Upper lobe of left lung (tissue), 6 donors: ENCODE results near the gene FBH1. TPM values are rescaled to one million over a fixed set of nuclear protein-coding genes. Genes with fewer than 3 reads are reported as not detected.
"Not testable (repeated sequence)": the region's sequence is repeated elsewhere in the genome, so short reads cannot be mapped to it uniquely, and the experiment has no call there.

ENCODE experiments used
- ATAC-seq, 2 donors: fragments of 200-7000 bp; cut with Tn5 transposase; one replicate each; pipeline ENCODE4 v1.9.1; 2022; ENCODE audit warnings: mild to moderate bottlenecking in 2 of 2, moderate library complexity in 2 of 2; ENCODE audit not compliant: low FRiP score in 2 of 2
- DNase-seq, 2 donors: peaks; one replicate each; pipeline ENCODE4 v3.0.0-alpha.2; 2019 to 2020
- H3K27ac ChIP-seq, 4 donors: fragments of 200-600 bp; sonication (generic); one replicate each; pipeline ENCODE4 v1.5.1; 2016 to 2019
- H3K27me3 ChIP-seq, 4 donors: fragments of 200-600 bp; sonication (generic); one replicate each; pipeline ENCODE4 v1.5.1; 2017 to 2019
- H3K36me3 ChIP-seq, 4 donors: fragments of 200-600 bp; sonication (generic); one replicate each; pipeline ENCODE4 v1.5.1; 2016 to 2019
- H3K4me1 ChIP-seq, 4 donors: fragments of 200-600 bp; sonication (generic); one replicate each; pipeline ENCODE4 v1.5.1; 2018 to 2019
- H3K4me3 ChIP-seq, 4 donors: fragments of 200-600 bp; sonication (generic); one replicate each; pipeline ENCODE4 v1.5.1; 2017 to 2019; ENCODE audit warnings: mild to moderate bottlenecking in 2 of 4, moderate library complexity in 1 of 4
- H3K9me3 ChIP-seq, 4 donors: fragments of 200-600 bp; sonication (generic); one replicate each; pipeline ENCODE4 v1.5.1; 2018 to 2019
- CTCF ChIP-seq, 6 experiments: fragments of 450-650 bp in 4 of 6; fragments of 200-600 bp in 2 of 6; sonication (generic) in 2 of 6; IDR thresholded peaks; one replicate each; pipeline ENCODE4 v1.5.1; 2016 to 2019; ENCODE audit warnings: antibody characterized with exemption in 6 of 6
- EP300 ChIP-seq, 4 donors: sonication (generic); formaldehyde crosslinking; IDR thresholded peaks; one replicate each; pipeline ENCODE4 v1.5.1; 2017; ENCODE audit warnings: antibody characterized with exemption in 4 of 4, control low read depth in 2 of 4
- POLR2A ChIP-seq, 4 donors: fragments of 450-650 bp; IDR thresholded peaks; one replicate each; pipeline ENCODE4 v1.5.1; 2016 to 2017; ENCODE audit warnings: antibody characterized with exemption in 4 of 4, mild to moderate bottlenecking in 2 of 4
- POLR2AphosphoS5 ChIP-seq, 2 donors: sonication (generic); formaldehyde crosslinking; IDR thresholded peaks; one replicate each; pipeline ENCODE4 v1.5.1; 2017; ENCODE audit warnings: antibody characterized with exemption in 2 of 2
- WGBS, 2 donors: methylation state at CpG; one replicate each; pipeline ENCODE4 v1.1.5; 2017 to 2018; 5-methylcytosine and 5-hydroxymethylcytosine counted together
- total RNA-seq, 6 donors: library from RNA; depleted of rRNA in 4 of 6; stranded (reverse); fragments of >200 nt in 4 of 6; gene quantifications; one replicate each; pipeline versions ENCODE4 v1.1.0 to v1.2.1, GENCODE V29; 2016 to 2021
- donor health status: DM: no; HTN: no; CAD: no; lungs with moderate emphysema.
- donor health status: DM: no; HTN: yes; CAD: no; lungs with severe emphysema.

FBH1 gene
- total RNA-seq, 6 donors from 2014 or later: 62.4 to 186 (median 77.4) TPM

GRCh38 chr10:5906651-5907050 lies 16.6 kb downstream of the FBH1 start:
- TF ChIP-seq CTCF (IDR thresholded peaks at IDR 0.05): no peak
- no peak for TF ChIP-seq POLR2AphosphoS5 (IDR thresholded peaks at IDR 0.05)
- TF ChIP-seq POLR2A (IDR thresholded peaks at IDR 0.05): no peak
- TF ChIP-seq EP300 (IDR thresholded peaks at IDR 0.05): no peak
- WGBS, 2 donors: 86 to 89% methylated on average over 5 of the region's 5 CpGs
- peak overlapping the region in 3 of 4 donors; percentile 18 to 48 (median 26) for H3K27ac ChIP-seq
- H3K27me3 ChIP-seq: no peaks in the 10 kb centered on the region
- DNase-seq (no peak), ATAC-seq (no peak)
- H3K9me3 ChIP-seq: no peaks in the 10 kb centered on the region
- peaks cover 0 to 7% (median 2%) of the 10 kb centered on the region in 4 donors for H3K4me1 ChIP-seq
- no peak overlapping the region for H3K4me3 ChIP-seq
- peaks cover 9 to 40% (median 36%) of the 10 kb centered on the region in 4 donors for H3K36me3 ChIP-seq

DNA sequence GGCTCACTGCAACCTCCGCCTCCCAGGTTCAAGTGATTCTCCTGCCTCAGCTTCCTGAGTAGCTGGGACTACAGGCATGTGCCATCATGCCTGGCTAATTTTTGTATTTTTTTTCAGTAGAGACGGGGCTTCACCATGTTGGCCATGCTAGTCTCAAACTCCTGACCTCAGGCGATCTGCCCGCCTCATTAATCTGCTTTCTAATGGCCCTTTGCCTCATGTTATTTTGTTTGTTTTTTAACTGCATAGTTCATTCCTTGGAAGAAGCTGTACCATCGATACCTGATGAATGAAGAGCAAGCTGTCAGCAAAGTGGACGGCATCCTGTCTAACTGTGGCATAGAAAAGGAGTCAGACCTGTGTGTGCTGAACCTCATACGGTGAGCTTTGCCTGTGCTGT lies 18.6 kb downstream of the FBH1 start:
- H3K4me1 ChIP-seq, H3K27me3 ChIP-seq, DNase-seq, ATAC-seq, H3K27ac ChIP-seq, H3K9me3 ChIP-seq, H3K4me3 ChIP-seq: not testable (repeated sequence)
- 93 to 98% methylated on average over 7 of the region's 7 CpGs for WGBS, 2 donors
- H3K36me3 ChIP-seq: peaks cover 12 to 59% (median 52%) of the 10 kb centered on the region in 4 donors

GRCh38 chr10:5910323-5911100 lies 20.5 kb downstream of the FBH1 start:
- H3K27ac ChIP-seq: no peak overlapping the region
- peaks cover 23 to 78% (median 68%) of the 10 kb centered on the region in 4 donors for H3K36me3 ChIP-seq
- H3K4me1 ChIP-seq: peaks cover 0 to 7% (median 2%) of the 10 kb centered on the region in 4 donors
- DNase-seq (no peak), ATAC-seq (no peak)
- H3K9me3 ChIP-seq: no peaks in the 10 kb centered on the region
- H3K27me3 ChIP-seq: no peaks in the 10 kb centered on the region
- no peak overlapping the region for H3K4me3 ChIP-seq
- 83 to 92% methylated on average over 12 to 18 of the region's 18 CpGs for WGBS, 2 donors
- no peak for TF ChIP-seq CTCF (IDR thresholded peaks at IDR 0.05)
- TF ChIP-seq EP300 (IDR thresholded peaks at IDR 0.05): no peak
- TF ChIP-seq POLR2AphosphoS5 (IDR thresholded peaks at IDR 0.05): no peak
- no peak for TF ChIP-seq POLR2A (IDR thresholded peaks at IDR 0.05)

DNA sequence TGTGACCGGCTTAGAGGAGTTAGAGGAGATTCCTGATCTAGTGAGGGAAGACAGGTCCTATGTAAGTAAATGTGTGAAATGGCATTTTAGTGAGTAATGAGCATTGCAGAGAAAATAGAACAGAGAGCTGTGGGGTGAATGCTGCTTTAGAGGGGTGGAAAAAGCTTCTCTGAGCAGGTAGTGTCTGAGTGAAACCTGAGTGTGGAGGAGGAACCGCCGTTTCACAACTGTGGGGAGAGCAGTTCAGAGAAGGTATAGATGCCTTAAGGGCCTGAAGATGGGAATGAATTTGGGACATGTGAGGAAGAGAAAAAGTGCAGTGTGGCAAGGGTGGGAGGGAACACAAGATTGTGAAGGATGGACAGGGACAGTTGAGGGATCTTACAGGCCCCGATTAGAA lies 21.6 kb downstream of the FBH1 start:
- no peaks in the 10 kb centered on the region for H3K4me1 ChIP-seq
- WGBS, 2 donors: 97% methylated on average over 4 of the region's 4 CpGs
- no peaks in the 10 kb centered on the region for H3K27me3 ChIP-seq
- TF ChIP-seq POLR2AphosphoS5 (IDR thresholded peaks at IDR 0.05) (no peak), EP300 (IDR thresholded peaks at IDR 0.05) (no peak), CTCF (IDR thresholded peaks at IDR 0.05) (no peak), POLR2A (IDR thresholded peaks at IDR 0.05) (no peak)
- peaks cover 27 to 87% (median 74%) of the 10 kb centered on the region in 4 donors for H3K36me3 ChIP-seq
- DNase-seq: no peak
- no peak for ATAC-seq
- H3K4me3 ChIP-seq: no peak overlapping the region
- H3K27ac ChIP-seq: no peak overlapping the region
- H3K9me3 ChIP-seq: no peaks in the 10 kb centered on the region

DNA sequence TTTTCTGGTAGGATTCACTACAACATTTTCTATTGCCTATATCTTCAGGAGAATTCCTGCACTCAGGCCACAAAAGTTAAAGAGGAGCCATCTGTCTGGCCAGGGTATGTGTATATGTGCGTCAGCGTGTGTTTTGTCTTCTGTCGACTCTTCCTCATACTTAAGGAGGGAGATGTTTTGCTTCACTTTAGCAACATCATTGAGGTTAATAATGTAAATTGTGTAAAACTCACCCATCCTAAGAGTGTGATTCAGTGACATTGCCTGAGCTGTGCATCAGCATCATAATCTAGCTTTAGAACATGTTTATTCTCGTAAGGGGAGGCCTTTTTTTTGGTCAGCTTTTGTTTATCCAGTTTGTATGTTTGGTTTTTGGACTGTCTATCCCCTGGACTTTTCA lies 23.7 kb downstream of the FBH1 start:
- Histone ChIP-seq H3K27ac (no peak overlapping the region), H3K4me3 (no peak overlapping the region), H3K36me3 (peaks cover 41 to 99% (median 91%) of the 10 kb centered on the region in 4 donors), H3K4me1 (no peaks in the 10 kb centered on the region), H3K27me3 (no peaks in the 10 kb centered on the region), H3K9me3 (no peaks in the 10 kb centered on the region)
- WGBS, 2 donors: 96 to 99% methylated on average over 4 of the region's 4 CpGs
- TF ChIP-seq EP300 (IDR thresholded peaks at IDR 0.05) (no peak), POLR2AphosphoS5 (IDR thresholded peaks at IDR 0.05) (no peak), CTCF (IDR thresholded peaks at IDR 0.05) (no peak), POLR2A (IDR thresholded peaks at IDR 0.05) (no peak)
- DNase-seq: no peak
- ATAC-seq: no peak
